ENCODE measurements around the gene KLF13.
A peak's percentile ranks its signal among the peaks of the same experiment; 100 is the strongest.

KLF13 gene

DNA sequence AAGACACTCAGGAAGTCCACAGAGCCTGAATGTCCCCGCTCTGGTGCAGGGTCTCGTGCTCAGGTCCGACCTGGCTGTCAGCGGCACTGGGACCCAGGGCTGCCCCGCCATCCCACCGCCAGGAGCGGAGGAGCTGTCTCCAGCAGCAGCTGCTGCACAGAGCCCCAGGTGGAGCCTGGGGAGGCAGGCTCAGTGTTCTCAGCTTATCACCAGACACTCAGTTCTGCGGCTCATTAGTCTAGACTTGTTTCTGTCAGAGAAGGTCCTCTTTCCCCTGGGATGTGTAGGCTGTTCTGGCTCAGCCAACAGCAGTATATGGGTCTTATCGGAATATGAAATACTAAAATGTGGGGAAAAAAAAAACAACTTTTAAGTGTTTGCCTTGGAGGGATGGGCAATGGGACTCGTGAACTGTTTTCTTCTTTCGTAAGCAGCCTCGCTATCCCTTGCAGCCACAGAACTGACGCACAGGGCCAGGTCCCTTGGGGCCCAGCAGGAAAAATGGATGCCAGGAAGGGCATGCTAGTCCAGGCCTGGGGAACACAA lies 75.9 kb downstream of the KLF13 start:
- DNase-seq (ENCODE audit: low read depth) = no peak

GRCh38 chr15:31403096-31403495 lies 76.5 kb downstream of the KLF13 start:
- DNase-seq (ENCODE audit: low read depth) = peak; percentile 38

DNA sequence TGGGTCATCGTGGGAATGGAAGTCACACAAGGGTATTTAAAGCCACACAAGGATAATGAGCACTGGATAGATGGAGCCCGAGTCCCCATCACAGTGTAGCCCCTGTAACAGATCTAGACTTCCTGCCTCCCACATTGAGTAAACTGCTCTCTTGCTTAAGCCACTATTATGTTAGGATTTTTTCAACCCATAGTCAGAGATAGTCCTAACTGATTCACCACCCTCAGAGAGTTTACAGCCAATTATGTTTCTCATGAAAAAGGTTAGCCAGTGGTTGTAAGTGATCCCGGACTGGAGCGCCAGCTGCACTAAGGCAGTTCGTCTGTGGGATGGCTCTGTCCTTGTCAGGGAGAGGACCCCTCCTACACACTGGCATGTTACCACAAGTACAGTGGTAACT lies 77.0 kb downstream of the KLF13 start:
- DNase-seq (ENCODE audit: low read depth) = peak; percentile 45

DNA sequence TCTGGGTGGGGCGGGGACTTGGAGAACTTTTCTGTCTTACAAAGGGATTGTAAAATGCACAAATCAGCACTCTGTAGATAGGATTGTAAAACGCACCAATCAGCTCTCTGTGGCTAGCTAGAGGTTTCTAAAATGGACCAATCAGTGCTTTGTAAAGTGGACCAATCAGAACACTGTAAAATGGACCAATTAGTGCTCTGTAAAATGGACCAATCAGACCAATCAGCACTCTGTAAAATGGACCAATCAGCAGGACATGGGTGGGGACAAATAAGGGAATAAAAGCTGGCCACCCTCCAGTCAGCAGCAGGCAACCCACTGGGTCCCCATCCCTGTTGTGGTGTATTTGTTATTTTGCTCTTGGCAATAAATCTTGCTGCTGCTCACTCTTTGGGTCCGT lies 77.7 kb downstream of the KLF13 start:
- no peak for DNase-seq (ENCODE audit: low read depth)

DNA sequence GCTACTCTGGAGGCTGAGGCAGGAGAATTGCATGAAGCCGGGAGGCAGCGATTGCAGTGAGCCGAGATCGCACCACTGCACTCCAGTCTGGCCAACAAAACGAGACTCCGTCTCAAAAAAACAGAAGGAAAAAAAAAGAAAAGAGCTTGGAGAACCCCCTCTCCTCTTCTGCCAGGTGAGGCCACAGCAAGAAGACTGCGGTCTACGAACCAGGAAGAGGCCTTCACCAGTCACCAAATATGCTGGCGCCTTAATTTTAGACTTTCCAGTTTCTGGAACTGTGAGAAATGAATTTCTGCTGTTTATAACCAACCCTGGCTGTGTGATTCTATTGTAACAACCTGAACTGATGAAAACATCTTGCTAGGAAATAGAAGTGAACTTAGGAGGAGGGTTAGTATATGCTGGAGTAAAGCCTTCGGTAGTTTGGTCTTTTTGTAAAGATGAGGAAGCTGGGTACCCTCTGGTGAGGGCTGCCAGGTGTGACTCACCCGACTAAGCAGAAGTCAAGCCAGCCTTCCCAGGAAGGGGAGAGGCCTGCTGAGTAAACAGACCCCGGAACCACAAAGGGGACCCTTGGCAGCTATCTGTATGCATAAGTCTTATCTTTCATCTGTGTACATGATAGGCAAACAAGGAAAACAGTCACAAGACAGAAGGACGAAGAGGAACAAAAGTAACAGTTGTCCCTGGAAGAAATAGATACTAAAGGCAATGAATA lies 78.7 kb downstream of the KLF13 start:
- no peak for DNase-seq (ENCODE audit: low read depth)

DNA sequence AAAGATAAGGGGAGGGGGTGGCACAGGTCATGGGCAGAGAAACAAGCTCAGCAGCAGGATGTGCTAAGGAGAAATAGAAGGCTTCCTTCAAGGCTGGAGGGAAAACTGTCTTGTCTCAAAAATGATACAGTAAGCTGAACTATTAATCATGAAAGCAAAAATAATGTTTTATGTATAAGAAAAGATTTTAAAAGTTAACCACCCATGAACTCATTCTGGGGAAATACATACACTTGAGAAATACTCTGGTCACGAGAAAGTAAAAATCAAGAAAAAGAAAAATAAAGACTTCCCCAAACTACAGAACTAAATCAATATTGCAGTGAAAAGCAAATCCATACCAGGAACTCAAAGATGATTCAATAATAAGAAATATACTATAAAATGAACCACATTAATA lies 80.7 kb downstream of the KLF13 start:
- no peak for DNase-seq (ENCODE audit: low read depth)

DNA sequence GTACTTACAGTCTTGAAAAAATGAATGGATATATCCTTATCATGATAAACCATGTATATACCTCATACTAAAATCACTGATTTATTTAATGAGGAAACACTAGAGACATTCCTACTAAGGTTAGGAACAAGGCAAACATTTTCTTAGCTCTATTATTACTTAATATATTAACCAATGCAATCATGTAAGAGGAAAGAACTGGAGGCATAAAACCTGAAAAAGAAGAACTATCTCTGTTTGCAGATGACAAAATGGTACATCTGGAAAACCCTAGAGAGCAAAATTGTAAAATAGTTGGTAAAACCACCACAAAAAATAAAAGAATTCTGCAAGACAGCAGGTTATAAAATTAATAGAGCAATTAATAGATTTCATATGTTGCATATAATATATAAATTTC lies 81.2 kb downstream of the KLF13 start:
- no peak for DNase-seq (ENCODE audit: low read depth)

- DNase-seq (ENCODE audit: low read depth) = no peak
Observed at GRCh38 chr15:31408724-31409123, 82.1 kb downstream of the KLF13 start.

DNA sequence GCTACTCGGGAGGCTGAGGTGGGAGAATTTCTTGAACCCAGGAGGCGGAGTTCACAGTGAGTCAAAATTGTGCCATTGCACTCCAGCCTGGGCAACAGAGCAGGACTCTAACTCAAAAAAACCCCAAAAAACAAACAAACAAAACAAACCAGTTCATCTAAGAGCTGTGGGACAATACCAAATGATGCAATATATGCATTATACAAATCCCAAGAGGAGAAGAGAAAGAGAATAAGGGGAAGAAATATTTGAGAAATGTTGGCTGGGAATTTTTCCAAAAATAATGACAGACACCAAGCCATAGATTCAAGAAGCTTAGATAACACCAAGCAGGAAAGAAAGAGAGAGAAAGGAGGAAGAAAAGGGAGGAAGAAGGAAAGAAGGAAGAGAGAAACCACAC lies 82.5 kb downstream of the KLF13 start:
- peak; percentile 33 for DNase-seq (ENCODE audit: low read depth)

DNA sequence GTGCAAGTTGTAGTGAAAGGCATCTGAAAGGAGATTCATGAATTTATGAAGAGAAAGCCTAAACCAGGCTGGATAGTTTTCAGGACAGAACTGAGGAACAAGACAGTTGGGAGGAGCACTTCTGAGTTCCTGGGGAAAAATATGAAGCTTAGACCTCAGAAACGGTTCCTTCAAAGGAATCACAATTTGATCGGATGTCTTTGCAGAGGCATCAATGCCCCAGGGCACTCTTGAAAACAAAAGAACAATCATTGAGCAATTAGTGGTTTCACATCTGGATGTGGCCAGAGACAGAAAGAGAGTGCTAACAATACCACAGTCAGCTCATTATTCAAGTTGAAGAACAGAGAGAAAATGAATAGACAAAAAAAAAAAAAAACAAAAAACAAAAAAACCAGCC lies 86.2 kb downstream of the KLF13 start:
- DNase-seq (ENCODE audit: low read depth) = no peak

DNA sequence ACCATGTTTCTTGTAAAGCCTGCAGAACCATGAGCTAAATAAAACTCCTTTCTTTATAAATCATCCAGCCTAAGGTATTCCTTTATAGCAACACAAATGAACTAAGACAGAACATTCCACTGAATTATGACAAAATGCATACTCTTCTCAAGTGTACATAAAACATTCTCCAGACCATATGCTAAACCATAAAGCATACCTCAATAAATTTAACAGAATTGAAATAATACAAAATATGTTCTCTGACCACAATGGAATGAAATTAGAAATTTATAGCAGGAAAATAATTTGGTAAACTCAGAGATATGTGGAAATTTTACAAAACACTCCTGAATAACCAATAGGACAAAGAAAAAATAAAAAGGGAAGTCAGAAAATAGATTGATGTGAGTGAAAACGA lies 88.6 kb downstream of the KLF13 start:
- no peak for DNase-seq (ENCODE audit: low read depth)

DNA sequence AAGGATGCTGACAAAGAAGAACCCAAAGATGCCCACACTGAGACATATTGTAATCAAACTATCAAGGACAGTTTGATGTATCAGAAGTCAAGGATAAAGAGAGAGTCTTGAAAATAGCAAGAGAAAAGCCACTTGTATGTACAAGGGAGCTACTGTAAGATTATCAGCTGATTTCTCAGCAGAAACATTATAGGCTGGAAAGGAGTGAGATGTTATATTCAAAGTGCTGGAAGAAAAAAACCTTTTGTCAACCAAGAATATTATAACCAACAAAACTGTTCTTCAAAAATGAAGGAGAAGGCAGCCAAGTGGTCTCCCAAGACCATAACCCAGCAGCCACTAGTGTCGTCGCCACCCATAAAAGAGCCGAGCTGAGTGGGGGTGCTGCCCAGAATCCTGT lies 93.2 kb downstream of the KLF13 start:
- no peak for DNase-seq (ENCODE audit: low read depth)

GRCh38 chr15:31427411-31427810 lies 100.8 kb downstream of the KLF13 start:
- peak; percentile 37 for DNase-seq (ENCODE audit: low read depth)
